RCC 7860 (cell line): Measurements from ENCODE around the gene PLEKHM1.
"Not testable (repeated sequence)": the region's sequence is repeated elsewhere in the genome, so short reads cannot be mapped to it uniquely, and the experiment has no call there.

Experiments
- DNase-seq: peaks from one replicate; pipeline ENCODE4 v3.0.0-alpha.2; 2015; ENCODE audit warnings: low spot score
- FAIRE-seq: peaks from 2 replicates; lab custom pipeline; 2012; peaks lifted over from hg19 to GRCh38; lab: Jason Lieb, UNC

PLEKHM1 gene

DNA sequence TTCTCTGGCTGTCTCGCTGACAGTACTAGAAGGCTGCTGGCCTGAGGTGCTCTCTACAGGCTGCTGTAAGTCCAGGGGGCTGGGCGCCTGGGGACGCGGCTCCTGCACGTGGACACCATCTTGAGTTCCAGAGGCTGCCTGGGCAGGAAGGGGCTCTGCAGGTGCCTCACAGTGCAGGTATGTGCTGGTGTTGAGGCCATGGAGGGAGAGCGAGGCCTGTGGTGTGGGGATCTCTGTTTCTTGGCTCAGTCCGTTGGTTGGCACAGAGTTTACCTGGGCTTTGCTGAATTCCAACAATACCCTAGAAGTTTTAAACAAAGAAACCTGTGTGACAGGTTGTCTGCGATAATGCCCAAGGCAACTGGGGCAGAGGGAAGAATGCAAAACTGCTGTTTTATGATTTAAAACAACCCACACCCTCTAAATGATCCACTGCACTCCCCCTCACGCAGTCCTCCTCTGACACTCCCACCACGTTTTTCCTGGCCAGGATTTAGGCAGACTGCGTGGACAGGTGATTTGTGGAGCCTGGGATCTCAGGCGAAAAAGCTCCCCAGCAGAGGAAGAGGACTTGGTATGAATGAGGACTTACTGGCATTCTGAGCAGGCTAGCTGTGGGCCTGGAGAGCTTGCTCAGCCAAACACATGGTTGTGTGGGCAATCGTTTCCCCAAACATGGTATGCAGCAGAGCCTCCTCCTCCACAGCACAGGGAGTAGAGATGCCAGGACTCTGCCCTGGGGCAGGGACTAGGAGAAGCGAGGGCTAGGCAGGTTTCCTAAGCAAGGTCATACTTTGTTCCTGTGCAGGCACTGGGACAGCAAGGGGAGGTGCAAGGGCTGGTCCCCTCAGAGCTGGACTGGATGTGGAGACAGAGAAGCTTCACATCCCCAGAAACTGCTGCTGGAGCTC lies 22.0 kb downstream of the PLEKHM1 start:
- DNase-seq, FAIRE-seq: not testable (repeated sequence)

DNA sequence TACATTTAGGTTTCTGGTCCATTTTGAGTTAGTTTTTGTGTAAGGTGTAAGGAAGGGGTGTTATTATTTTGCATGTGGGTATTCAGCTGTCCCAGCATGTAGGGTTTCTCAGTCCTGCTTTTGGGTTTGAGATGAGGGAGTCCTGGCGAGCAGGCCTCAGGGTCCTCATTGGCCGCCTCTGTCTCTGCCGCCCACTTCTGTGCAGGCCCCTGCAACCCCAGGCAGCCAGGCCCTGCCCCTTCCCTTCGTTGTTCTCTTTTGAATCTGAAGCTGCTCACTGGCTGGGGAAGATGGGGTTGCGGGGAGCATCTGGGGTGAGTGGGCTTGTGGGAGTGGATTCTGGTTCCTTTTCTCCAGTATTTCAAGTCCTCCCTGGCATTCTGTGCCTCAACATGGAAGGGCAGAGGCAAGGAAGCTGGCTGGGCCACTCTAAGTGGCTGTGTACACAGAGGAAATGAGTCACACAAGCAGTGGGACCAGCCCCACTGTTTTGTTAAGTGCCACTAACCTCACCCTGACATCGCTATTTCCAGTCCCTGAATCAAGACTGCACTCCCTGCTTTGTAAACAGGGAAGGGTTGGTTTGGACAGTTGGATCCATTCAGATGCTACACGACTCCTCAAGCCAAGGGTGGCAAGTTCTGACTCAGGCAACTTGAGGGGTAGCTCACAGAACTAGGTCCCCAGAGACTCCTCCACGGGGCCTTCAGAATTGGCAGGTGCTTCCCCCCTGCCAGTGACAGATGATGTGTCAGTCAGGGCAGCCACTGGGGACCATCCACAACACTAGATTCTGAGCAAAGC lies 28.8 kb downstream of the PLEKHM1 start:
- FAIRE-seq (peak; percentile 14), DNase-seq (peak; percentile 53)

DNA sequence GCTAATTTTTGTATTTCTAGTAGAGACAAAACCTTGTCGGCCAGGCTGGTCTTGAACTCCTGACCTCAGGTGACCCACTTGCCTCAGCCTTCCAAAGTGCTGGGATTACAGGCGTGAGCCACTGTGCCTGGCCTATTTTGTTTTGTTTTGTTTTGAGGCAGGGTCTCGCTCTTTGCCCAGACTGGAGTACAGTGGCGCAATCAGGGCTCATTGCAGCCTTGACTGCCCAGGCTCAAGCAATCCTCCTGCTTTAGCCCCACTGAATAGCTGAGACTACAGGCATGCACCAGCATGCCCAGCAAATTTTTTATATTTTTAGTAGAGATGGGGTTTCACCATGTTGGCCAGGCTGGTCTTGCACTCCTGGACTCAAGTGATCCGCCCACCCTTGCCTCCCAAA lies 30.1 kb downstream of the PLEKHM1 start:
- not testable (repeated sequence) for DNase-seq, FAIRE-seq

DNA sequence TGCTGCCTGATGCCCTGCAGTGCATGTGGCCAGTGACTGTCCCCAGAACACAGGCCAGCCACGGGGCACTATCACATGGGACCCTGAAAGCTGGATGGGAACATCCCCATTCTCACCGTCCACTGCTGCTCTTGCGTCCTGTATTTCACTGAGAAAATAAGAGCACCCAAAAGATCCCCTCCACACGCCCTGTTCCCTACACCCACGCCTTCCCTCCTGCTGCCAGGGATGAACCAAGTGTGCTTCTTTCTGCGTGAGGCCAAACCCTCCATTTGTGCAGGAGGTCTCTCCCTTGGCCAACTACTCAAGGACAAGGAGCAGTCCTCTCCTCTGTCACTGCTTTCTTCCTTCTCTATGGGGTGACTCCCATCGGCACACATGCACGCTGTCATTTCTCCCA lies 36.2 kb downstream of the PLEKHM1 start:
- FAIRE-seq: not testable (repeated sequence)

DNA sequence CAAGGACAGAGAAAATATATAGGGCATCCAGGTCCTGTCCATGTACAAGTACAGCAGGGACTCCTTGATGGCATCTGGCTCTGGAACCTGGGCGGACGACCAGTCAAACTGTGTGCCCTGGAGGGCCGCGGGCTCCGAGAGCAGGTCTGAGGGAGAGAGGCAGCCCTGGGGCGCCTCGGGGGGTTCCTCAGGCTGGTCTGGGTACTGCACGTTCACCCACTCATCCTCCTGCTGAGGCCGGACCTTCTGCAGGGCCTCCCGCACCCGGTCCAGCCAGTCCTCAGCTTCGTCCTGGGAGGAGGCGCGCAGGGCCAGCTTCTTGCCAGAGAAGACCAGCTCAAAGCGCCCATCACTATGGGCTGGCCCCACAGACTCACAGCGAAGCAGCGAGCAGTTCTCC lies 36.8 kb downstream of the PLEKHM1 start:
- FAIRE-seq, DNase-seq: not testable (repeated sequence)

More for the DNA sequence above, 36.2 kb downstream of the PLEKHM1 start:
- DNase-seq: not testable (repeated sequence)

DNA sequence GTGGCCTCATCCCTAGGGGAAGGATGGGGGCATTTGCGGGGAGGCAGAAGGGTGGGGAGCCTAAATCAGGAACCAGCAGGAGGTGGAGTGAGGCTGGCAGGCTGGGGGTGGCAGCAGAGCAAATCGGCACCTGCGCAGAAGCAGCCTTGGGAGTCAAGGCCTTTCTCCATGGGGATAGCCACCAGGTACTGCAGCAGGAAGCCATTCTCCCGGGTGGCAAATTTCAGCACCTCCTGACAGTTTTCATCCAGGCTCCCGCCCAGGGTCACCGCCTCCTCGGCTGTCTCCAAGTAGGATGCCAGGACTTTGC lies 37.3 kb downstream of the PLEKHM1 start:
- not testable (repeated sequence) for DNase-seq, FAIRE-seq

DNA sequence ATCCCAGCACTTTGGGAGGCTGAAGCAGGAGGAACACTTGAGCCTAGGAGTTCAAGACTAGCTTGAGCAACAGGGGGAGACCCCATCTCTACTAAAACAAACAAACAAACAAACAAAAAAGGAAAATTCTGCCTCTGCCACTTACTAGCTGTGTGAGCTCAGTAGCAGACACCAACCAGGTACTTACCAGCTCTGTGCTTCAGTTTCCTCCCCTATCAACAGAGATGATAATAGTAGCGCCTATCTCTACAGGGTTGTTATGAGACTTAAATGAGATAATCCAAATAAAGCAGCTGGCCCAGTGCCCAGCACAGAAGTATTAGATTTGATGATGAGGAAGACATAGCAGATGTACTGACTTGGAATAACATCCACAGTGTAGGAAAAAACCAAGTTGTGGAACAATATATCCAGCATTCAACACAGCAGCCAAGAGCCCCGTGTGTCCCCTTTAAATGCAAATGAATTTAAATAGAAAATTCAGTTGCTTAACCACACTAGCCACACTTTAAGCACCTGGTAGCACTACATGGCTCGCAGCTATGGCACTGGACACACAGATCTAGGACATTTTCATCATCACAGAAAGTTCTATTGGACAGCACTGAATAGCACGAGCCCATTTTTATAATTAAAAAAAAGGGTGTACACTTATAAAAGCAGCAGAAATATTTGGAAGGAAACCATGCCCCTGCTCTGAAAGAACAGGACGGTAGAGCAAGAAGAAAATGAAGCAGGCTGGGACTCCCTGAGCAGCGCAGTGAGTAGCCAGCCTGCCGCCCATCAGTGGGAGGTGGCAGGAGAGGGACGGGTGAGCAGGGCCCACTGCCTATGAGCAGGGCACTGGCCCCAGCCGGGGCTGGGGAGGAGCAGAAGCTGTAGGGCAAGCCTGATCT lies 37.9 kb downstream of the PLEKHM1 start:
- not testable (repeated sequence) for DNase-seq, FAIRE-seq

DNA sequence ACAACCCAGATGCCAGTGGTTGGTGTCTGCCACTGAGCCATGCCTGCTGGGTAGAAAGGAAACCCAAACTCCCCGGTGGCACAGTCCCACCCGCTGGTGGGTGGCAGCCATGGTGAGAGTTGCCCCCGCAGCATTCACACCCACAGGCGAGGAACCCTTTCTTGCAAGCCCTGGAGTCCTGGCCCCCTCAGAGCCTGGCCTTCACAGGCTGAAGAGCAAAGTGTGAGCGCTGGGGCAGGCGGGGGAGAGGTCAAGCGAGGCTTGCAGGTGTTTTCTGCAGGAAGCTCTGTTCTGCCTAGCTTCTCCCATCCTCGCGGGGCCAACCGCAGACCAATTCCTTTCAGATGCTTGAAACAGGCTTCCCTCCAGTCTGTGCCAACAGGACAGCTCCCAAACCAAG lies 38.9 kb downstream of the PLEKHM1 start:
- FAIRE-seq, DNase-seq: not testable (repeated sequence)

DNA sequence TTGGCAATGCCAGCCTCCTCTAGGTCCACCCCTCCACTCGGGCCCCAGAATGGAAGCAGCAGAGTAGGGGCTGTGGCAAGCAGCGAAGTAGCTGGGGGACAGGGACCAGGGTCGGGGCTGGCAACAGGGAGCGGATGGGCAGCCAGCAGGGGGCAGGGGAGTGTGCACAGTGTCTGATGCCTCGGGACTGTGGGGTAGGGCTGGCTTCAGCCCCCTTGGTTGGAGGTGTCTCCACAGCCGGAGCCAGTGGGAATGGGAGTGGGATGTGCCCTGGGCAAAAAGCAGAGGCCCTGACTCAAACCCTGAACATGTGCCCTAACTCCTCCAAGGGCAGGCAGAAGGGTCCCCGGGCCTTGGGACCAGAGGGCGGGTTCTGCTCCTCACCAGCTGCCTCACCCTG lies 39.4 kb downstream of the PLEKHM1 start:
- DNase-seq (no peak), FAIRE-seq (no peak)

DNA sequence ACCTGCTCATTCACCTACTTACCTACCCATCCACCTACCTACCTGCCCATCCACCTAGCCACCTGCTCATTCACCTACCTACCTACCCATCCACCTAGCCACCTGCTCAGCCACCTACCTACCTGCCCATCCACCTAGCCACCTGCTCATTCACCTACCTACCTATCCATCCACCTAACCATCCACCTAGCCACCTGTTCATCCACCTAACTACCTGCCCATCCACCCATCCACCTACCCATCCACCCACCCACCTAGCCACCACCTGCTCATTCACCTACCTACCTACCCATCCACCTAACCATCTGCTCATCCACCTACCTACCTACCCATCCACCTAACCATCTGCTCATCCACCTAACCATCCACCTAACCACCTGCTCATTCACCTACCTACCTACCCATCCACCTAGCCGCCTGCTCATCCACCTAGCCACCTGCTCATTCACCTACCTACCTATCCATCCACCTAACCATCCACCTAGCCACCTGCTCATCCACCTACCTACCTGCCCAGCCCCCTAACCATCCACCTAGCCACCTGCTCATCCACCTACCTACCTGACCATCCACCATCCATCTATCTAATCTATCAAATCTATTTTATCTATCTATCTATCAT lies 40.7 kb downstream of the PLEKHM1 start:
- not testable (repeated sequence) for DNase-seq, FAIRE-seq

DNA sequence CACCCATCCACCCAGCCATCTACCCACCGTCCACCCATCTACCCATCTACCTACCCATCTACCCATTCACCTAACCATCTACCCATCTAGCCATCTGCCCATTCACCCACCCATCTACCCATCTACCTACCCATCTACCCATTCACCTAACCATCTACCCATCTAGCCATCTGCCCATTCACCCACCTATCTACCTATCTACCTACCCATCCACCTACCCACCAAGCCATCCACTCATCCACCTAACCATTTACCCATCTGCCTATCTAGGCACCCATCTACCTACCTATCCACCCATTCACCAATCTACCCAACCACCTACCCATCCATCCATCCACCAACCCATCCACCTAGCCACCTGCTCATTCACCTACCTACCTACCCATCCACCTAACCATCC lies 41.3 kb downstream of the PLEKHM1 start:
- not testable (repeated sequence) for FAIRE-seq, DNase-seq

DNA sequence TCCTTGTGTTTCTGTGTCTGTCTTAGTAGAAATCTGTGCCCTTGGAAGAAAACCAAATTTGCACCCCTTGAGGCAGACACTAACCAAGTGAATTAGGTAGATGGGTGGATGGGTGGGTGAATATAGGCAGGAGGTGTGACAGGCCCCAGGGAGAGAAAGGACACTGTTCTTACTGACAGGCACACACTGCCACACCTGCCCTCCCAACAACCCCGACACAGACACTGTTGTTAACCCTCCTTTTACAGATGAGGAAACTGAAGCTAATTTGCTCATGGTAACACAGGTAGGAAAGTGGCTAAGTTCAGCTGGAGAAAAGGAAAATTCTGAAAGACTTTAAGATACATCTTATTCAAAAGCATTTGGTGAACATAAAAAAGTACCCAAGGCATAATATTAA lies 42.0 kb downstream of the PLEKHM1 start:
- not testable (repeated sequence) for DNase-seq, FAIRE-seq

DNA sequence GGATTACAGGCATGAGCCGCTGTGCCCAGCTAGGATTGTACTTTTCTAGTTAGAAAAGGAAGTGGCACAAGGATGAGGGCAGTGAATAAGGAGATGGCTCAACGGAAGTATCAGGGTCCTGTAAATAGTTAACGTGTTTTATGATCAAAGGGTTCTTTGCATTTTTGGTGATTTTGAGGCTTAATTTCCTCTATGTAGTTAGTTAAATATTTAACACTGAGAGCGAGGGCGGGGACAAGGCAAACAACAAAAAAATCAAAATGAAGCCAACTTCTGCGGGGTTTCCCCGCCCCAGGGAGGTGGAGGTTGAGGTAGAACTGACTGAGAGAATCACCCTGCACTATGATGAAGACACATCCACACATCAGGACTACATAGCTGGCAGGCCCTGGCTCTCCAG lies 42.5 kb downstream of the PLEKHM1 start:
- not testable (repeated sequence) for DNase-seq, FAIRE-seq

DNA sequence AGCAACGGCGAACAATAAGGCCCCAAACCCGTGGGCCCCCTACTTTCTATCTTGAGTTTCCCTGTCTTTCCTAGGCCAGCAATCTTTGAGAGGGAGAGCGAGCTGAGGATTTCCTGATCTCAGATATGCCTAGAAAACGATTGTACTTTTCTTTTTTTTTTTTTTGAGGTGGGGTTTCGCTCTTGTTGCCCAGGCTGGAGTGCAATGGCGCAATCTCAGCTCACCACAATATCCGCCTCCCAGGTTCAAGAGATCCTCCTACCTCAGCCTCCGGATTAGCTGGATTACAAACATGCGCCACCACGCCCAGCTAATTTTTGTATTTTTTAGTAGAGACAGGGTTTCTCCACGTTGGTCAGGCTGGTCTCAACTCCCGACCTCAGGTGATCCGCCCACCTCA lies 42.9 kb downstream of the PLEKHM1 start:
- not testable (repeated sequence) for FAIRE-seq

DNA sequence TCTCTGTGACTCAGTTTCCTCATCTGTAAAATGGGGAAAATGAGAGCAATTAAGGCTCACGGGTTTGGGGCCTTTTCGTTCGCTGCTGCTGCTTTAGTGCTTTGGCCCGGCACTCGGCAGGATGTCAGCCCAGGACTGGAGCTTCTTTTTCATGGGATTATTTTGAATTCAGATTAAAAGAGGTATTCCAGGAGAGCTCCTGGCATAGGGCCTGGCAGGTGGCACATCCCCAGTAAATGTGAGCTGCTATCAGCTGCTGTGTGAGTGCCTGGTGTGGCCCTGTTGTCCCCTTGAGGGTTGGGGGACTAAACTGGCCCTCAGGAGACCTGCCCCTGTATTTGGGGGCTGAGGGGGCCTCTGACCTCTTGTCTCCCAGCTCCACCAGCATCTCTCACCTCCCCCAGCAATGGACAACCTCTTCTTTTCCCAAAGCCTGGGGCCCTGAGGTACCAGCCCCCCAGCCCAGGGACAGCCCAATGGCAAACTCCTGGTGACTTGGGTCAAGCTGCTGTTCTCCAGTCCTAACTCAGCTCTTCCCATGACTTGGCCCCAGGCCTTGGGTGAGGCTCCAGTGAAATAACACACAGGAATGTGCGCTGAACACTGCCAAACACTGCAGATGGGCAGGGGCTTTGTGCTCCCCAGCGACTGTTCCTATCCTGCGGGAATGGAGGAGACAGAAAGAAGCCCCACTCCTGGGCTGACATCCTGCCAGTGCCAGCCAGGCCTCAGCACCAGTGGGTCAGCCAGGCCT lies 43.5 kb downstream of the PLEKHM1 start:
- not testable (repeated sequence) for FAIRE-seq, DNase-seq

More for the DNA sequence above, 42.9 kb downstream of the PLEKHM1 start:
- DNase-seq: not testable (repeated sequence)

DNA sequence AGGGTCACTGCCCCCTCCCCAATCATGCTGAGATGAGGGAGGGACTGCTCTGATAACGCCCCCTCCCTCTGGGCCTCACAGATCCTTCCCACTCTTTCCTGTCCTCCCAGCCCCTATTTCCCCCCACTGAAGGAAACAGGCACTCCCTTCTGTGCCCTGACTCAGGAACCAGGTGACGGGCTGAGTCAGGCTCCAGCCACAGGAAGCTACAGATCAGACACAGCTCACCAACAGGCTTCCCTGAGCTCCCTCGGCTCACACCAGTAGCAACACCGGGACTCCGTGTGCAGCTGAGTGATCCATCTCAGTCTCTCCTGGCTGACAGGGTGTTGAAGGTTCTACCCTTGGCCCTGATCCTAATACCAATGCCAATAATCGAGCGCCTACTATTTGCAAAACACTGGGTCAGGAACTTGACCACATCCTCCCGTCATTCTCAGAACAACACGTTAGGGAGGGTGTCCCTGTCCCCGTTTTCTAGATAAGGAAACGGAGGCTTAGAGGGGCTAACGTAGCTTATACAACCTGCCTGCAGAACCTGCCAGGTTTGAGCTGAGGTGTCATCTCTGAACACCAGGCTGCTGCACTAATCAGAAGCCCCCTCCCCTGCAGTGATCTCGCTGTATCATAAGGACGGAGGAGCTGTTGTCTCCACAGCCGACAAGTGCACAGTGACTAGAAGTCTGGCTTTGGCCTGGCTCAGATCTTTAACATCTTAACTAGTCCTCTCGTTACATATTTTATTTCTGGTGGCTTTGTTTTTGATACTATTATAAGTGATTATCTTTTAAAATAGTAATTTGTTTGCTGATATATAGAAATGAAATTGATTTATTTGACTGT lies 44.4 kb downstream of the PLEKHM1 start:
- peak; percentile 57 for DNase-seq
- peak; percentile 79 for FAIRE-seq

DNA sequence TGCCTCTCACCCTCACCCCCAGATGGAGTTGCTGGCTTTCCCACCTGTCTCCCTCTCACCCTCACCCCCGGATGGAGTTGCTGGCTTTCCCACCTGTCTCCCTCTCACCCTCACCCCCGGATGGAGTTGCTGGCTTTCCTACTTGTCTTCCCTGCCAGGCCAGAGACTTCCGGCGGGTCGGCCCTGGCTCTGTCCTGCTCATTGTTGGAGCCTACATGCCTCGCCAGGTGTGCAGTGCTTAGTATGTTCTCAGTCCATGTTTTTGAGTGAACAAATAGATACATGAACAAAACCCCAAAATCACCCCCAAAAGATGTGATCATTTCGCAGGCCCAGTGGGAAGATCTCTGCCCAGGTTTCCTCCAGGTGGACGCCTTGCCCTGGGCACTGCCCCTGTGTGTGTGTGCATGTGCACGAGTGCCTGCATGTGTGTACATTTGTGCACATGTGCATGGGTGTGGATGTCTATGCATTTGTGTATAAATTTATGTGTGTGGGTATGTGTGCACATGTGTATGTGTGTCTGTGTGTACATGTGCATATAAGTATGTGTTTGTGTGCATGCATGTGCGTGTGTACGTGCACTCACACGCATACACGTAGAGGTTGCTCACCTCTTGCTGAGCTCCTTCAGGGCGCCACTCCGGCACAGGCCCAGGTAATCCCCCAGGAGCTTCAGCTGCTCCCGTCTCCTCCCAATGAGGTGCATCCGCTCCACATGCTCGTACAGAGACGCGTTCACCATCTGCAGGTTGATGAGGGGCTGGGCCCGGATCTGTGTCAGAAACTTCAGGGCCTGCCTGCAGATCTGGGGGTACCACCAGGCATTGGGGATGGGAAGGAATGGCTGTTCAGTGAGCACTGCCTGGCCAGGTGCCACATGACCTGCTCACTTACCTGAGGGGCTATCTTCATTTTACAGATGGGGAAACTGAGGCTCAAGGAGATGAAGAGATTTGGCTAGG lies 45.4 kb downstream of the PLEKHM1 start:
- not testable (repeated sequence) for DNase-seq, FAIRE-seq
